Measurements from ENCODE around the gene CARD6.
"Not testable (repeated sequence)": the region's sequence is repeated elsewhere in the genome, so short reads cannot be mapped to it uniquely, and the experiment has no call there.

The CARD6 gene, protein sequence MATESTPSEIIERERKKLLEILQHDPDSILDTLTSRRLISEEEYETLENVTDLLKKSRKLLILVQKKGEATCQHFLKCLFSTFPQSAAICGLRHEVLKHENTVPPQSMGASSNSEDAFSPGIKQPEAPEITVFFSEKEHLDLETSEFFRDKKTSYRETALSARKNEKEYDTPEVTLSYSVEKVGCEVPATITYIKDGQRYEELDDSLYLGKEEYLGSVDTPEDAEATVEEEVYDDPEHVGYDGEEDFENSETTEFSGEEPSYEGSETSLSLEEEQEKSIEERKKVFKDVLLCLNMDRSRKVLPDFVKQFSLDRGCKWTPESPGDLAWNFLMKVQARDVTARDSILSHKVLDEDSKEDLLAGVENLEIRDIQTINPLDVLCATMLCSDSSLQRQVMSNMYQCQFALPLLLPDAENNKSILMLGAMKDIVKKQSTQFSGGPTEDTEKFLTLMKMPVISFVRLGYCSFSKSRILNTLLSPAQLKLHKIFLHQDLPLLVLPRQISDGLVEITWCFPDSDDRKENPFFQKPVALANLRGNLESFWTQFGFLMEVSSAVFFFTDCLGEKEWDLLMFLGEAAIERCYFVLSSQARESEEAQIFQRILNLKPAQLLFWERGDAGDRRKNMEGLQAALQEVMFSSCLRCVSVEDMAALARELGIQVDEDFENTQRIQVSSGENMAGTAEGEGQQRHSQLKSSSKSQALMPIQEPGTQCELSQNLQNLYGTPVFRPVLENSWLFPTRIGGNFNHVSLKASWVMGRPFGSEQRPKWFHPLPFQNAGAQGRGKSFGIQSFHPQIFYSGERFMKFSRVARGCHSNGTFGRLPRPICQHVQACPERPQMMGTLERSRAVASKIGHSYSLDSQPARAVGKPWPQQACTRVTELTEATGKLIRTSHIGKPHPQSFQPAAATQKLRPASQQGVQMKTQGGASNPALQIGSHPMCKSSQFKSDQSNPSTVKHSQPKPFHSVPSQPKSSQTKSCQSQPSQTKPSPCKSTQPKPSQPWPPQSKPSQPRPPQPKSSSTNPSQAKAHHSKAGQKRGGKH

DNA sequence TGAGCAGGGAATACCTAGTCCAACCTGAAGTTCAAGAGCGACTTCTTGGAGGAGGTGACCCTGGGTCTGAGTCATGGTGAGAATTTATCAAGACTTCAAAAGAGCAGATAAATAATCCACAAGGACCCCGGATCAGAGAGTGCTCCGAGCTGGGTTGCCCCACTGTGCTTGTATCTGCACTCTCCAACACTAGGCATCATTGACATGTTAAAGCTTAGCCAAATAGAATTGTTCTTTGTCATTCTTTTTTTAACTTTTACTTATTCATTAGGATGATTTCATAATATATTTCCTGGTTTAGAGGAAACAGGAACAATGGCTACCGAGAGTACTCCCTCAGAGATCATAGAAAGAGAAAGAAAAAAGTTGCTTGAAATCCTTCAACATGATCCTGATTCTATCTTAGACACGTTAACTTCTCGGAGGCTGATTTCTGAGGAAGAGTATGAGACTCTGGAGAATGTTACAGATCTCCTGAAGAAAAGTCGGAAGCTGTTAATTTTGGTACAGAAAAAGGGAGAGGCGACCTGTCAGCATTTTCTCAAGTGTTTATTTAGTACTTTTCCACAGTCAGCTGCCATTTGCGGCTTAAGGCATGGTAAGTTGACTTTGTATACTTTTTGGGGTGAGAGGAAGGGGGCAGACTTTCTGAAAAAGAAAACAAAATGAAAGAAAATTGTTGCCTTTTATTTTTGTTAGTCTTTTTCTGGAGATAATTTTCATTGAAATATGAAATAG, at the start of gene CARD6:
CARD6 (plus strand) TSS at position 300 of the 738 bp plus-strand sequence; CDS start at position 316, 16 bp downstream.
- no peak for DNase-seq

DNA sequence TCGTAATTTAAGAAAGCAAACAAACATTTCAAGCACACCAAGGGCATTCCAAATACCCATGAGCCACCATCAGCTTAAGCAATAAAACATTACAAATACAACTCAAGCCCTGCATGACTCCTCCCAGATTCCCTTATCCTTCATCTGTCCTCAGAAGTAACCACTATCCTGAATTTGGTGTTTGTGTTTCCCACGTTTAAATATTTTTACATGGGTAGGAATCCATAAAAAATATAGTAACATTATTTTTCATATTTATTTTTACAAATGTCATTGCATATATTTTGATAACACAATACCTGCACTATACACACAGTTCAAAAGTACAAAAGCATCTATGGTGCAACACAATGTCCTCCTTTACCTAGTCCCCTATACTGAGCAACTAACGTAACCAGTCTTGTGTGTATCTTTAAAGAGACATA, 49.4 kb upstream of the CARD6 start:
- DNase-seq = no peak

DNA sequence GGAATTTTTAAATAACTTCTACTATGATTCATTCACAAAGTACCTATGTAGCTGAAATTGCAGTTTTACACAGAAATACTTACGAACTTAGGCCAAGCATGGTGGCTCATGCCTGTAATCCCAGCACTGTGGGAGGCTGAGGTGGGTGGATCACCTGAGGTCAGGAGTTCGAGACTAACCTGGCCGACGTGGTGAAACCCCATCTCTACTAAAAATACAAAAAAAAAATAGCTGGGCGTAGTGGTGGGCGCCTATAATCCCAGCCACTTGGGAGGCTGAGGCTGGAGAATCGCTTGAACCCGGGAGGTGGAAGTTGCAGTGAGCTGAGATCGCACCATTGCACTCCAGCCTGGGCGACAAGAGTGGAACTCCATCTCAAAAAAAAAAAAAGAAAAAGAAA, 48.5 kb upstream of the CARD6 start:
- not testable (repeated sequence) for DNase-seq

DNA sequence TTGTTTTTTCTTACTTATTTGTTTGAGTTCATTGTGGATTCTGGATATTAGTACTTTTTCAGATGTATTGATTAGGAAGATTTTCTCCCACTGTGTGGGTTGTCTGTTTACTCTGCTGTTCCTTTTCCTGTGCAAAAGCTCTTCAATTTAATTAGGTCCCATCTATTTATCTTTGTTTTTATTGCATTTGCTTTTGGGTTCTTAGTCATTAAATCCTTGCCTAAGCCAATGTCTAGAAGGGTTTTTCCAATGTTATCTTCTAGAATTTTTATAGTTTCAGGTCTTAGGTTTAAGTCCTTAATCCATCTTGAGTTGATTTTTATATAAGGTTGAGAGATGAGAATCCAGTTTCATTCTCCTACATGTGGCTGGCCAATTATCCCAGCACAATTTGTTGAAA, 46.8 kb upstream of the CARD6 start:
- DNase-seq = not testable (repeated sequence)

DNA sequence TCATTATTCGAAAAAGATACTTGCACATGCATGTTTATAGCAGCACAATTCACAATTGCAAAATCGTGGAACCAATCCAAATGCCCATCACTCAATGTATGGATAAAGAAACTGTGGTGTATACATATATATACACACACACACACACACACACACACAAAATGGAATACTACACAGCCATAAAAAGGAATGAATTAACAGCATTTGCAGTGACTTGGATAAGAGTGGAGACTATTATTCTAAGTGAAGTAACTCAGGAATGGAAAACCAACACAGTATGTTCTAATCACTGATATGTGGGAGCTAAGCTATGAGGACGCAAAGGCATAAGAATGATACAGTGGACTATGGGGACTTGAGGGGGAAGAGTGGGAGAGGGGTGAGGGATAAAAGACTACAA, 46.3 kb upstream of the CARD6 start:
- DNase-seq = not testable (repeated sequence)

DNA sequence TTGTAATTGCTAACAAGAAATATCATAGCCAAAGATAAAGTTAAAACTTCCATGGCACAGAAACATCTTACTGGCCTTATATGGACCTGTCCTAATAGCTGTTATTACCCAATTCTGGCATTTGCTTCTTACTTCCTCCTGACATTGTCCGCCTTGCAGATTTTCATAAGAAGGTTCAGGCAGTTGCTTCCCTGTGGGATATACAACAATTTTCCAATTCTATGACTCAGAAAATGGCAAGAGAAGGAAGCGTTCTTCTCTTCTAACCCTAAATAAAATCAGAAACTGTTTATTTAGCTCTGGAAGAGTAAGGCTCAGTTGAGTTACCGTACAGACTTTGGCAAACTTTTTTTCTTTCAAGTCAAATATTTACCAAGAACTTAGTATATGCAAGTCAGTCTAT, 44.7 kb upstream of the CARD6 start:
- DNase-seq = no peak

DNA sequence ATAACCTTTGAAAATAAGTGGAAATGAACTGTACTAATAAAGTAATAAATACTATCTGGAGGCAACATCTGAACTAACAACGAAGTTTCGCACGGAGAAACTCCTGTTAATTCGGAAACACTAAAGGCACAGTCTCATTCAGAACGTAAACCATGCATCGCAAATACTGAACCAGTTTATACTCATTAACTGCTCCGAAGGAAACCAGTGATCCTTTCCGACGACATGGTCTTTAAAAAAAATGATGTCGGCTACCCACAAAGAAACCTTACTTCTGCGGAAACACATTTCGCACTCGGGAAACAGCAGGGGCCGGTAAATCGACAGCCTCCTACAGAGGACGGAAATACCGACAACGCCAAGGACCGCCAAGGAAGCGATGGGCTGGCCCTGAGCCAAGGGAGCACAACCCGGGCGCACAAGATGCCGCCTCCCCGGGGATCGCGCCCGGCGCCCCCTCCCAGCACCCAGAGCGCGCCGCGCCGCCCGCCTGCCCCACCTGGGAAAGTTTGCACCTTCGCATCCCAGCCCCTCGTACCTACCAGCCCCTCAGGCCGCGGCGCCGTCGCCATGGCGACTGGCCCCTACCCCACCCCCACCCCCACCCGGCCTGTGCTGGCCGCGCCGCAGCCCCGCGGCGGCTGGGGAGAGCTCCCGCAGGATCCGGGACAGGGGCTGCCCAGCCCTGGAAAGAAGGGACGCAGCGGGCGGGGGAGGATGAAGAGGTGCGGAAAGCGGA, 43.7 kb upstream of the CARD6 start:
- peak; percentile 81 for DNase-seq

DNA sequence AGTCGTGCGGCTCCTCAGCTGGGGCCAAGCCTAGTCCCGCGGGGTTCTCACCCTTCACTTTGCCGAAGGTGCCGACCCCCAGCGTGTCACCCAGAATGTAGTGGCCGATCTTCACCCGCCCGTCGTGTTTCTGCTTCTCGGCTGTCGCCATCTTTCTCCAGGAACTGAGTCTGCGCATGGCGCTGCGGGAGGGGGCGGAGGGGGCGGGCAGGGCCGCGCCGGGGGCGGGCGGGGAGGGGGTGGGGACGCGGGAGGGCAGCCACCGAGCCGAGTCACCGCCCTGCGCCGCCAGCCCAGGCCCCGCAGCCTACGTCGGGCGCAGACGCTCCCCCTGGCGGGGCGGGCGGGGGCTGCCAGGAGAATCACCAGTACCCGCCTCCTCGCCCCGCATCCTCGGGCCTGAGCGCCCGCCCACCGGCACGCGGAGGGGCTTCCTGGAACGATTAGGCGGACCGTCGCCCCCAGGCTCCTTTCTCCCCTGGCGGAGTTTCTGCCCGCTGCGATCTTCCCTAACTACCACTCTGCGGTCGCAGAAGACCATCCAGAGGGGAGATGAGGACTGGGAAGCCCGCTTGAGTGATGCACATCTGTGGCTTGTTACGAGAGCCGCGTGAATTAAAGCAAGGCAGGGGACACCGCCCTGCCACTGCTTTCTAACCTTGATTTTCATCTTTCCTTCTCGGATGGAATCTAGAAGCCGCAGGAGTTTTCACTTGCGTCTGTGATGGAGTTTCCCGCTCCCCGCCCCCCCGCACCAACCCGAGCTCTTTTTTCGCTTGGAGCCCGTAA, 43.0 kb upstream of the CARD6 start, which contains the start of gene PRKAA1:
PRKAA1 (minus strand) TSS at position 363 of the 789 bp plus-strand sequence; CDS start at position 178, 185 bp downstream.
- peak; percentile 87 for DNase-seq

DNA sequence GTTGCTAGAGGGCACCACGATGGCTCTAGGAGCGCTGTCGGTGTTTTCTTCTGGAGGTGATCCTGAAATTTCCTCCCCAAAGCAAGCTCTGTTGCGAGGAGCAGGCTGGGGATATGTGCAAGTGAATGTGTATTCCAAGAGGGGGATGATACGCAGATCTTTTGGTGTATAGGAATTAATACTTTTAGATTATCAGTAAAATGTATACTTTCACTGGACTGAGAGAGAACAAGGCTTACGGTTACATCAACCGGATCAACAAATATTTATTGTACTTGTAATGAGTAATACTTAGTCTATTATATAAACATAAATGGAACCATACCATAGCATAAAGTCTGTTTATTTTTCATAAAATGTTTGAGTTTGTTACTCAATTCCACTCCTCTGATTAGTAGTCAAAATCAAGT, 42.4 kb upstream of the CARD6 start:
- DNase-seq = no peak

DNA sequence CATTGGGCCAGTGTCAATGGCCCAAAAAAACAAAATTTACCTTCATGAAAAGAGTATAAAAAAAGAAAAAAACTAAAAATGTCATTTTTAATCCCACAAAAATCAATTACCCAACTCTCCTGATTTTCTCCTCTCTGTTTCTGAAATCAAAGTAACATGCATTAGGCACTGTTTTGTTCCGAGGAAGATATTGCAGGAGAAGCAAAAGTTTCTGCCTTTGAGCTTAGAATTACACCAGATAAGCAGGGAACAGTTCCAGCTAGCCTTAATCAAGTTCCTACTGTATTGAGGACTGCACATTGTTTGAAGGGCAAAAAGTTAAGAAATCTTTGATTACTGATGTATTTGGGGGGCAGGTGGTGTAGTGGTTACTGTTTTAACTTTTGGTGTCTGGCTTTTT, 41.9 kb upstream of the CARD6 start:
- DNase-seq = no peak

DNA sequence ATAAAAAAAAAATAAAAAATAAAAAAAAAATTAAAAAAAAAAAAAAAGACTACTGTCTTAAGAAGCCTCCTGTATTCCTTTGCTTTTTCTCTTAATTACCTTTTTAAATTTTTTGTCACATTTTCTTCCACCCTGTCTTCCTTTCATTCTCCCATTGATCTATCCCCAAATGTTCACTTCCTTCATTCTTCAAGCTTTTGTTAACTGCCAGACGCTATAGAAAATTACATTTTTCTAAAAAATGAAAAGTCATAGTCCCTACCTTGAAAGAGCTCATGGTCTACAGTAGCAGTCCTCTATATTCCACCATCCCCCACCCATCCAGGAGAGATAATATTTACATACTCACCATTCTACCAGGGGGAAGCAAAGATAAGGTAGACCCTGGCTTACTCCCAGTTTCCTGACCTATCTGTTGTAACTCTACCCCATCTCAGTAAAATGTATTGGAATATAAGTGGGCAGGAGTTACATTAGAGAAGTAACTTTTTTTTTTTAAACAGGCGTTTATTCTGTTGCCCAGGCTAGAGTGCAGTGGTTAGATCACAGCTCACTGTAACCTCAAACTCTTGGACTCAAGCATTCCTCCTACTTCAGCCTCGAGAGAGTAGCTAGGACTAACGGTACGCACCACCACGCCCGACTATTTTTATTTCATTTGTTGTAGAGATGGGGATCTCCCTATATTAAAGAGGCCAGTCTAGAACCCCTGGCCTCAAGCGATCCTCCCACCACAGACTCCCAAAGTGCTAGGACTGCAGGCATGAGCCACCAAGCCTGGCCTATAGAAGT, 39.2 kb upstream of the CARD6 start:
- DNase-seq = no peak

DNA sequence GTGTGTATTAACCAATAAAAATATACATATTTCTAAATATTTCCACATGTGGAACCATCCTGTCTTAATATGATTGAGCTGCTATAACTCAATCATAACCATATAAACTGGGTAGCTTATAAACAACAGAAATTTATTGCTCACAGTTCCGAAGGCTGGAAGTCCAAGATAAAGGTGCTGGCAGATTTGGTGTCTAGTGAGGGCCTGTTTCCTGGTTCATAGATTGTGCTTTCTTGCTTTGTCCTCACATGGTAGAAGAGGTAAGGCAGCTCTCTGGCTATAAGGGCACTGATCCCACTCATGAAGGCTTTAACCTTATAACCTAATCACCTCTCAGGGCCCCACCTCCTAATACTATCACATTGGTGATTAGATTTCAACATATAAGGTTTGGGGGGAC, 29.0 kb upstream of the CARD6 start:
- no peak for DNase-seq

DNA sequence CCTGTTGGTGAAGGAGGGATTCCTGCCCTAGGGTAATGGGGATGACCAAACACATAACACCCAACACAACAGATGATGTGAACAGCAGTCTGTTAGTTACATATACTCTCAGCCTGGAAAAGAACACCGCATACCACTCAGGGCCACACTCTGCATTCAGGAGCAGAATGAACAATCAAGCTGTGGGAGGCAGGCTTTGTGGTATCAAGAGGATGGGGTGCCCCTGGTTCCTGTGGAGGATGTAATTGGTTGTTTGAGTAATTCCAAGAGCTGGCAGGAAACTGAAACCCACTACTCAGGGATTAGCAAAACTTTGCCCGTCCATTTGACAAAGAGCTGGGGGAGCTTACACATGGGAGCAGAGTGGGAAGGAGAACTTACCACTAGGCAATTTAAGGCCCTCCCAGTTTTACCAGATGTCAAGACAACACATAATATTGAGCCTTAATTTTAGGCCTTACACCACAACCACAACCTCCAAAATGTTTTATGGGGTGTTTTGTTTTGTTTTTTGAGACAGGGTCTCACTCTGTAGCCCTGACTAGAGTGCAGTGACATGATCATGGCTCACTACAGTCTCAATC, 27.4 kb upstream of the CARD6 start:
- no peak for DNase-seq

DNA sequence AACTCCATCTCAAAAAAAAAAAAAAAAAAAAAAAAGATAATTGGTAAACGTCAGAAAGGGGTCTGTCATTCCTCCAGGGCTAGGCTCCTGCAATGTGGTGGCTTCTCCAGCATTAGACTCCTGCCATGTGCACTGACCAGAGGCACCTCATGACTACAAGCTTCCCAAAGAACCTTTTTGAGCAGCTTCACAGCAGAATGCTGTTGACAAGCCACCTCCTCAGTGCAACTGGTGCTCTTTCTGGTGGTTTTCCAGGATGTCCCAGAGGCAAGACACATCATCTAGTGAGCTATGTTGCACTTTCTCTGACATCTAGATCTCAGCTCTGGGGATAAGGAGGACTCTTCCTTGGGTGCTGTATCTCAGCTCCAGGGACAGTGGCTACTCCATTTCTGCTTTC, 17.7 kb upstream of the CARD6 start:
- DNase-seq = no peak

DNA sequence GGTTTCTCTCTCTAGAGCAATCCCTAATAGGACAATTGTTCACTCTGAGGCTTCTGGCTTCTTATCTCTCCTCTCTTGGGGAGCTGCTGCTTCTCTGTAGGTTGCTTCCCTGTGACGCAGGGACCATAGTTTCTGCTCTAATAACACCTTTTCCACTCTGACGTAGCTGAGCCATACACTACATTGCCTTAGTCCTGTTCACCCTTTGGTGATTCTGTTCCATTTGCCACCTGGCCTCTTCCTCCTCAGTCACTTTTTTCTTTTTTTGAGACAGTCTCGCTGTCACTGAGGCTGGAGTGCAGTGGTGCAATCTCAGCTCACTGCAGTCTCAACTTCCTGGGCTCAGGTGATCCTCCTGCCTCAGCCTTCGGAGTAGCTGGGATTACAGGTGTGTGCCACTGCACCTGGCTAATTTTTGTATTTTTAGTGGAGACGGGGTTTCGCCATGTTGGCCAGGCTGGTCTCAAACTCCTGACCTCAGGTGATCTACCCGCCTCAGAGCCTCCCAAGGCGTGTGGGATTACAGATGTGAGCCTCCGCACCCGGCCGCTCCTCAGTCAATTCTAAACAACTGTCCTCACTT, 15.6 kb upstream of the CARD6 start:
- DNase-seq = not testable (repeated sequence)

DNA sequence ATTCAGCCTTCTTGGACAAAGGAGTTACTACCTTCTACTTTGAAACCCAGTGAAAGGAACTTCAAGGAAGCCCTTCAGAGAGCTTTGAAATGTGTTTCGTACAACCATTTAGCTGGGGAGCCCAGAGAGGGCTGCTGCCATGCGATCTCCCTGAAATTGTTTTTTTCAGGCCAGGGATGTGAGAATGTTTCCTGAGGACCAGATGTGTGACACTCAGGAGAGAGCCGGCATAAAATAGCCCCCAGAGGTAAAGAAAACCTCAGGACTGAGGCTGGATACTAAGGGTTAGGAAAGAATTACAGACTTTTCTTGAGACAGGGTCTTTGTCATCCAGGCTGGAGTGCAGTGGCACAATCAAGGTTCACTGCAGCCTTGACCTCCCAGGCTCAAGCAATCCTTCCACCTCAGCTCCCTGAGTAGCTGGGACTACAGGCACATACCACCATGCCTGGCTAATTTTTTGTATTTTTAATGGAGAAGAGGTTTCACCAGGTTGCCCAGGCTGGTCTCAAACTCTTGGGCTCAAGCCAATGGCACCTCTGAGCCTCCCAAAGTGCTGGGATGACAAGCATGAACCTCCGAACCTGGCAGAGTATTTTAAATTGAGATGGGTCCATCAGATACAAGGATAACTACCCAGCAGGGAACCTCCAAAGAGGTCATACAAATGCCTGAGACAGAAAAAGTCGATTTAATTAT, 14.5 kb upstream of the CARD6 start:
- DNase-seq = no peak

DNA sequence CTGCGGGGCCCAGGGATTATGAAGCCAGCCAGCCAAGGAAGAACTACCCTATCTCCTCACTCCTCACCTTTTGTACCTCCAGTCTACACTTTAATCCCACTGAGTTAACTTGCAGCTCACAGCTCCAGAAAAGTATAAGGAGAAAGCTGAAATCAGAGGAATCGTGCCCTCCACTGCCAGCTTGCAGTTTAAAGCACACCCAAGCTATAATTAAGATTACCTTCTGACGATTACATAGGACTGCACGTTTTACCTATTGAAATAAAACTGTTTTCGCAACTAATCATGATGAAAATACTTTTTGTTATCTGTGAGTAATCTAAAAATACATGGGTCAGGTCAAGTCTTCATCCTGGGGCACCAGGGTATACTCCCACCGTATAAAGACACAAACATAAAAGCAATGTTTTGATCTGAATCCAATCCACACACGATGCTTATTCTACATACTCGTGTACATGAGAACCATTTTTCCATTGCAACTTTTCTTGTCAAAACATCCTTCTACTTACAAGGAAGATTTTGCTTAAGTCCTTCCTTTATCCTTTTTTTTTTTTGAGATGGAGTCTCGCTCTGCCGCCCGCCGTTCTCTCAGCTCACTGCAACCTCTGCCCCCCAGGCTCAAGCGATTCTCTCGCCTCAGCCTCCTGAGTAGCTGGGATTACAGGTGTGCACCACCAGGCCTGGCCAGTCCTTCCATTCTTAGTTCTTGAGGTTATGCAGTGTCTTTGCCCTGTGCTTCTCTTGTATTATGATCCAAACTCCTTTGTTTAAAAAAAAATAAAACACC, 13.8 kb upstream of the CARD6 start:
- no peak for DNase-seq

All from NCI-H146 (cell line).